Activated CD4-positive, alpha-beta T cell treated with anti-CD3 and anti-CD28 coated beads, Interleukin-2, amount 50 U/mL, for 4 hours (primary cell): ENCODE results near the gene MAP4K3.
"Not testable (repeated sequence)": the region's sequence is repeated elsewhere in the genome, so short reads cannot be mapped to it uniquely, and the experiment has no call there.

Experiments
- DNase-seq, 2 experiments: peaks; one replicate each; pipeline ENCODE4 v3.0.0-alpha.2; 2020

The MAP4K3 gene

GRCh38 chr2:39368376-39368775 lies 68.7 kb downstream of the MAP4K3 start:
- DNase-seq = no peak

DNA sequence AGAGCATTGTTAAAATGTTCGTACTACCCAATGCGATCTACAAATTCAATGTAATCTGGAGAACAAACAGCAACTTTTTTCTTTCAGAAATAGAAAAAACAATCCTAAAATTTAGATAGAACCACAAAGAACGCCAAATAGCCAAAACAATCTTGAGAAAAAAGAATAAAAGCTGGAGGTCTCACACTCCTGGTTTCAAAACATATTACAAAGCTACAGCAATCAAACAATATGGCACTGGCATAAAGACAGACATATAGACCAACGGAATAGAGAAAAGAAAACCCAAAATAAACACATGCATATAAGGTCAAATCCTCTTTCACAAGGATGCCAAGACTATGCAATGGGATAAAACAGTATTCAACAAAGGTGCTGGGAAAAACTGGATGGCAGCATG lies 74.5 kb downstream of the MAP4K3 start:
- no peak for DNase-seq

- DNase-seq = no peak
These were observed 75.6 kb downstream of the MAP4K3 start for GRCh38 chr2:39361511-39361910.

GRCh38 chr2:39360342-39360741 lies 76.7 kb downstream of the MAP4K3 start:
- not testable (repeated sequence) for DNase-seq

- no peak for DNase-seq
These were observed 77.5 kb downstream of the MAP4K3 start for GRCh38 chr2:39359453-39360038.

DNA sequence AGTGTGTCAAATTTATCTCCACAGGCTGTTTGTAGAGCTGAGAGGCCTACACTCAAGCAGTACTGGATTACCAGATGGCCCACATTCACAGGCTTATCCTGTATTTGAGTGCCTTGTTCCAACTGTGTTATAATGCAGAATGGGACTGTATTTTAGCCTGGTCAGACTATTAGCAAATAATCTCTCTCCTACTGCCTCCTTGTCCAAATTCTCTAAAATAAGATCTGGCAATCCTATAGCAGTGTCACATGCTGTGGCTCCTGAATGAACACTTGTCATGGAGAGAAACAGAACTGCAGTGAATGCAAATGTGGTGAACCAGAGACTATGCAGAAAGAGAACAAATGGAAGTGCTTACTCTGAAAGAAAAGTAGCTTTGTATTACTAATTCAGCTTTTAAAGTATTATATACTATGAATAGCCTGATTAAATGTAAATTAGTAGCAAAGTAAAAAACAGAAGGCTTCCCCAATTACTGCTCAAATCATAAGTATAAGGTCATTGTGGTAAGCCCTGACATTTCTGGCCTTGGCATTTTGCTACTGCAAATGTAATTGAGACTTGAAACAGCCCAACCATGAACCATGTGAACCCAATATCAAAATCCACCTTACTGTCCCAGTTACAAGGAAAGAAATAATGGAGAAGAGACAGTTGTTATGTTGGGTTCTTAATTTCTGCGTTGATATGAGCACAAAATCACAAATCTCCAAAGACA lies 80.0 kb downstream of the MAP4K3 start:
- DNase-seq = no peak

GRCh38 chr2:39350658-39351057 lies 86.4 kb downstream of the MAP4K3 start:
- no peak for DNase-seq

DNA sequence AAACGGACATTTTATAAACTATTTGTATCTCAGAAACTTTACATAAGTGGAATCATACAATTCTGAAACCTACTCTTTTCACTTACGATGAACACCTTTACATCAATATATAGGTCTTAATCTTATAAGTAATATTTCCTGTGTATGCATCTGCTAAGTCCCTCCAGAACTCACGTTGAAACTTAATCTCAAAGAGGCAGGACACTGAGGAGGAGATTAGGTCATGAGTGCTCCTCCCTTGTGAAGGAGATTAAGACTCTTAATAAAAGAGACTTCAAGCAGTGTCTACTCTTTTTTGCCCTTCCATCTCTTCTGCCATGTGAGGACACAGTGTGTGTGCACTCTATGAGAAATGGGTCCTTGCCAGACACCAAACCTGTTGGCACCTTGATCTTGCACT lies 98.6 kb downstream of the MAP4K3 start:
- no peak for DNase-seq

GRCh38 chr2:39335930-39336329 lies 101.2 kb downstream of the MAP4K3 start:
- no peak for DNase-seq

DNA sequence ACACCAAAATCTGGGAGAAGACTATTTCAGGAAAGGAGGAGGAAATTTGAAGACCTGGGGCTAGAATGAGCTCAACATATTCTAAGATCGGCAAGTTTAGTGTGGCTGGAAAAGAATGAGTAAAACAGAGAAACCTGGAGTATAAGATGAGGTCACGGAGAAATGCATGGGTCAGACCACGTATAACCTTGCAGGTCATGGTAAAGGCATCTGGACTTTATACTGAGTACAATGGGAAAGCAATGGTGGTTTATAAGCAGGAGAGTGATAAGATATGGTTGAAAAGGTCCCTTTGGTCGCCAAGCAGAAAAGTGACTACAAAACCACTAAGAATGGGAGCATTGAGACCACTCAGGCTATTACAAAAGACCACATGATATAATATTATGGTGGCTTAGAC lies 102.1 kb downstream of the MAP4K3 start:
- DNase-seq = no peak

- no peak for DNase-seq
These were observed 102.6 kb downstream of the MAP4K3 start for GRCh38 chr2:39334529-39334928.

- DNase-seq = no peak
These were observed 110.4 kb downstream of the MAP4K3 start for GRCh38 chr2:39326644-39327043.

DNA sequence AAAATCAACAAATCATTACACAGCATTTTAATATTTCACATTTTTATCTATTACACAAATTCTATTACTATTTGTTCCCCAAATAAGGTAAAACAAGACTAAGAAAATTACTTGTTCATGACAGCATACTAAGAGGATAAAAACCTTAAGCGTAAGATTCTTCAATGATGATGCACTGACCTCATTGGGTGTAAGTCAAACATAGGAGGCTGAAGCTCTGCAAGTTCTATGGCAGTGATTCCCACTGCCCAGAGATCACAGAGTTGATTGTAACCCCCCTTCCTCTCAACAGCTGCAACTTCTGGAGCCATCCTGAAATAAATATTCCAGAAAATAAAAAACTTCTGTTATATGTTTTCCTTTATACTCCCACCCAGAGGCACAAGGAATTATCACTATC lies 111.1 kb downstream of the MAP4K3 start:
- no peak for DNase-seq

GRCh38 chr2:39321056-39322035 lies 115.7 kb downstream of the MAP4K3 start:
- DNase-seq = not testable (repeated sequence)

- no peak for DNase-seq
These were observed 116.9 kb downstream of the MAP4K3 start for GRCh38 chr2:39320162-39320561.

GRCh38 chr2:39313575-39313974 lies 123.5 kb downstream of the MAP4K3 start:
- DNase-seq = no peak

DNA sequence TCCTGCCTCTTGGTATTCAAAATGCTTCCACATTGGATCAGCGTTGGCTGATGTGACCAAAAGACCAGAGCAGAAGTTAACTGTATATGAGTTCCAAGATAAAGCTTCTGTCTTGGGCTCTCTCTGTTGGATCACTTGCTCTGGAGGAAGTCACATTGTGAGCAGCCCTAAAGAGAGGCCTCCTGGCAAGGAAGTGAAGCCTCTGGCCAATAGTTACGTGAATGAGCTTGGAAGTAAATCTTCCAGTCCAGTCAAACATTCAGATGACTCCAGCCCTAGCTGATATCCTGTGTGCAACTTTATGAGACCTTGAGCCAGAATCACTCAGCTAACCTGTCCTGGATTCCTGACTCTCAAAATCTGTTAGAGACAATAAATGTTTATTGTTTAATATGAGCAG lies 125.6 kb downstream of the MAP4K3 start:
- DNase-seq = no peak

DNA sequence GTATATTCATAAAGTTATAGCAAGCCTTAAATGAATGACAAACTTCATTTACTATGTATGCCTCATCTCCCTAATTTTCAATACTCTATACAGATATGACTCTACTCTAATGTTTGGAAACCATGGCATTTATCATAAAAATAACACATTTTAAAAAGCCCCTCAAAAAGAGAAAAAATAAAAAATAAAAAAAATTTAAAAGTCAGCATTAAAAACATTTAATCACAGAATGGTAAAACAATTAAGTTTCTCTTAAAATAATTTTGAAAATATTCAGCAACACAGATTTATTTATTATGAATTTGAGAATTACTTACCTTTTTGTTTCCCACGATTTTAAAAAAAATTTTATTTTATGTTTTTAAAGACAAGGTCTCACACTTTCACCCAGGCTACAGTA lies 128.3 kb downstream of the MAP4K3 start:
- DNase-seq = no peak

DNA sequence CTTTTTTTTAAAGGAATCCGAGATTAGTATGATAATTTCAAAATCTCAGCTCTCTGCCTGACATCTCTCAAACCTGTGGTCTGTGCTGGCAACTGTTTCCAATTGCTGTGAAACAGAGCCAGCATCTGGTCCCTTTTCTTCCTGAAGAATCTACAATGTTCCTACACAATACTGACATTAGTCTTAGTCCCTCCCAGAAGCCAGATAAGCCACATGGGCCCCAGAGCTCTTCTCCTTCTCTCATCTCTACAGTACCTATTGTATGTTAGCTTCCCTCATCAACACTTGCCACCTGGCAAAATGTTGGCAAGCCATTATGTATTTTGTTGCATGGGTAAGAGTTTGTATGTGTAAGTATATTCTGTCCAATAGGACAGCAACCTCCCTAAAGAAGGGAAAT lies 130.5 kb downstream of the MAP4K3 start:
- no peak for DNase-seq

DNA sequence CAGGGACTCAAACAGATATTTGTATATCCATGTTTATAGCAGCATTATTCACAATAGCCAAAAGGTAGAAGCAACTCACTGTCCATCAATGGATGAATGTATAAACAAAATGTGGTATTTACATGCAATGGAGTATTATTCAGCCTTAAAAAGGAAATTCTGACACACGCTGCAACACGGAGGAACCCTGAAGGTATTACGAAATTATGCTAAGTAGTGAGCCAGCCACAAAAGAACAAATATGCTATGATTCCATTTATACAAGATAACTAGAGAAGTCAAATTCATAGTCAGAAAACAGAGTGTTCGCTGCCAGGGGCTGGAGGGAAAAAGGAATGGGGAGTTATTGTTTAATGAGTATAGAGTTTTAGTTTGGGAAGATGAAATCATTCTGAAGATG lies 132.4 kb downstream of the MAP4K3 start:
- DNase-seq = no peak

- DNase-seq = no peak
These were observed 132.9 kb downstream of the MAP4K3 start for GRCh38 chr2:39304200-39304599.

- DNase-seq = no peak
These were observed 135.7 kb downstream of the MAP4K3 start for GRCh38 chr2:39301352-39301751.
